Stimulated activated memory B cell treated with anti-CD40 and anti-IgM and Interleukin-4, amounts not matched to agents 10 μg/mL and 1 μg/mL and 100 μg/mL, for 72 hours (primary cell): Measurements from ENCODE around the gene SUPT3H.

Experiments used
- ATAC-seq: fragments of 150-1000 bp; cut with Tn5 transposase; 2 replicates; pipeline ENCODE4 v1.10.0; 2021
- H3K27ac Mint-ChIP-seq: one replicate; pipeline ENCODE4 v1.8.0; 2022; ENCODE audit warnings: mild to moderate bottlenecking, mixed read lengths
- H3K27me3 Mint-ChIP-seq: one replicate; pipeline ENCODE4 v1.8.0; 2022; ENCODE audit warnings: mixed read lengths
- H3K36me3 Mint-ChIP-seq: one replicate; pipeline ENCODE4 v1.8.0; 2022; ENCODE audit warnings: mixed read lengths
- H3K4me1 Mint-ChIP-seq: one replicate; pipeline ENCODE4 v1.8.0; 2022; ENCODE audit warnings: mixed read lengths
- H3K4me3 Mint-ChIP-seq: one replicate; pipeline ENCODE4 v1.8.0; 2022; ENCODE audit warnings: mild to moderate bottlenecking, moderate library complexity, mixed read lengths
- H3K9me3 Mint-ChIP-seq: one replicate; pipeline ENCODE4 v1.8.0; 2022; ENCODE audit warnings: mixed read lengths

Gene SUPT3H

GRCh38 chr6:44850312-44850711 lies 527.4 kb downstream of the SUPT3H start:
- H3K9me3 Mint-ChIP-seq, result no peaks in the 10 kb centered on the region

GRCh38 chr6:44849806-44850205 lies 527.9 kb downstream of the SUPT3H start:
- H3K27ac Mint-ChIP-seq, result no peak overlapping the region
- no peaks in the 10 kb centered on the region for H3K27me3 Mint-ChIP-seq
- no peaks in the 10 kb centered on the region for H3K36me3 Mint-ChIP-seq
- no peak overlapping the region for H3K4me3 Mint-ChIP-seq
- H3K4me1 Mint-ChIP-seq, result no peaks in the 10 kb centered on the region
- no peaks in the 10 kb centered on the region for H3K9me3 Mint-ChIP-seq
- no peak for ATAC-seq

More at GRCh38 chr6:44850312-44850711, 527.4 kb downstream of the SUPT3H start:
- H3K36me3 Mint-ChIP-seq, result no peaks in the 10 kb centered on the region
- no peak overlapping the region for H3K4me3 Mint-ChIP-seq
- no peak overlapping the region for H3K27ac Mint-ChIP-seq
- no peaks in the 10 kb centered on the region for H3K4me1 Mint-ChIP-seq
- ATAC-seq, result no peak
- H3K27me3 Mint-ChIP-seq, result no peaks in the 10 kb centered on the region

GRCh38 chr6:44843734-44844133 lies 534.0 kb downstream of the SUPT3H start:
- Mint-ChIP-seq H3K9me3 (no peaks in the 10 kb centered on the region), H3K27me3 (no peaks in the 10 kb centered on the region), H3K36me3 (peaks cover 12% of the 10 kb centered on the region), H3K27ac (no peak overlapping the region), H3K4me1 (no peaks in the 10 kb centered on the region), H3K4me3 (no peak overlapping the region)
- no peak for ATAC-seq

GRCh38 chr6:44842616-44843015 lies 535.1 kb downstream of the SUPT3H start:
- H3K9me3 Mint-ChIP-seq, result no peaks in the 10 kb centered on the region
- no peak overlapping the region for H3K27ac Mint-ChIP-seq
- H3K27me3 Mint-ChIP-seq, result no peaks in the 10 kb centered on the region
- no peak overlapping the region for H3K4me3 Mint-ChIP-seq
- peaks cover 12% of the 10 kb centered on the region for H3K36me3 Mint-ChIP-seq
- no peak for ATAC-seq
- H3K4me1 Mint-ChIP-seq, result no peaks in the 10 kb centered on the region

GRCh38 chr6:44841829-44842228 lies 535.9 kb downstream of the SUPT3H start:
- Mint-ChIP-seq H3K9me3 (no peaks in the 10 kb centered on the region), H3K4me3 (no peak overlapping the region), H3K36me3 (peaks cover 12% of the 10 kb centered on the region), H3K27ac (no peak overlapping the region), H3K4me1 (no peaks in the 10 kb centered on the region), H3K27me3 (no peaks in the 10 kb centered on the region)
- no peak for ATAC-seq

GRCh38 chr6:44837741-44838140 lies 540.0 kb downstream of the SUPT3H start:
- peaks cover 12% of the 10 kb centered on the region for H3K36me3 Mint-ChIP-seq
- no peak for ATAC-seq
- H3K4me1 Mint-ChIP-seq, result no peaks in the 10 kb centered on the region
- no peaks in the 10 kb centered on the region for H3K9me3 Mint-ChIP-seq
- H3K4me3 Mint-ChIP-seq, result no peak overlapping the region
- H3K27me3 Mint-ChIP-seq, result no peaks in the 10 kb centered on the region
- H3K27ac Mint-ChIP-seq, result no peak overlapping the region

GRCh38 chr6:44837255-44837654 lies 540.5 kb downstream of the SUPT3H start:
- Mint-ChIP-seq H3K4me3 (no peak overlapping the region), H3K36me3 (peaks cover 12% of the 10 kb centered on the region), H3K27ac (no peak overlapping the region), H3K27me3 (no peaks in the 10 kb centered on the region), H3K9me3 (no peaks in the 10 kb centered on the region), H3K4me1 (no peaks in the 10 kb centered on the region)
- no peak for ATAC-seq

- H3K27me3 Mint-ChIP-seq, result no peaks in the 10 kb centered on the region
- ATAC-seq, result no peak
- peaks cover 6% of the 10 kb centered on the region for H3K4me1 Mint-ChIP-seq
- no peaks in the 10 kb centered on the region for H3K9me3 Mint-ChIP-seq
- no peak overlapping the region for H3K4me3 Mint-ChIP-seq
- H3K27ac Mint-ChIP-seq, result no peak overlapping the region
- H3K36me3 Mint-ChIP-seq, result peaks cover 6% of the 10 kb centered on the region
These were observed 544.5 kb downstream of the SUPT3H start for GRCh38 chr6:44833248-44833647.

- H3K9me3 Mint-ChIP-seq, result no peaks in the 10 kb centered on the region
- ATAC-seq, result no peak
- H3K27me3 Mint-ChIP-seq, result no peaks in the 10 kb centered on the region
- peaks cover 8% of the 10 kb centered on the region for H3K36me3 Mint-ChIP-seq
- H3K4me1 Mint-ChIP-seq, result peaks cover 6% of the 10 kb centered on the region
- H3K27ac Mint-ChIP-seq, result no peak overlapping the region
- no peak overlapping the region for H3K4me3 Mint-ChIP-seq
These were observed 546.6 kb downstream of the SUPT3H start for GRCh38 chr6:44831002-44831610.

- Mint-ChIP-seq H3K4me3 (no peak overlapping the region), H3K9me3 (no peaks in the 10 kb centered on the region), H3K27me3 (no peaks in the 10 kb centered on the region), H3K36me3 (peaks cover 13% of the 10 kb centered on the region), H3K27ac (no peak overlapping the region), H3K4me1 (peaks cover 6% of the 10 kb centered on the region)
- ATAC-seq, result no peak
These were observed 547.9 kb downstream of the SUPT3H start for GRCh38 chr6:44829836-44830235.

GRCh38 chr6:44828780-44829179 lies 549.0 kb downstream of the SUPT3H start:
- Mint-ChIP-seq H3K36me3 (peaks cover 13% of the 10 kb centered on the region), H3K9me3 (no peaks in the 10 kb centered on the region), H3K27ac (no peak overlapping the region), H3K27me3 (no peaks in the 10 kb centered on the region), H3K4me3 (no peak overlapping the region), H3K4me1 (peaks cover 6% of the 10 kb centered on the region)
- ATAC-seq, result no peak

GRCh38 chr6:44826025-44826676 lies 551.6 kb downstream of the SUPT3H start:
- no peak overlapping the region for H3K27ac Mint-ChIP-seq
- H3K4me3 Mint-ChIP-seq, result no peak overlapping the region
- no peaks in the 10 kb centered on the region for H3K27me3 Mint-ChIP-seq
- H3K36me3 Mint-ChIP-seq, result peaks cover 13% of the 10 kb centered on the region
- H3K4me1 Mint-ChIP-seq, result peaks cover 6% of the 10 kb centered on the region
- H3K9me3 Mint-ChIP-seq, result no peaks in the 10 kb centered on the region
- no peak for ATAC-seq

- no peak overlapping the region for H3K4me3 Mint-ChIP-seq
- H3K36me3 Mint-ChIP-seq, result peaks cover 13% of the 10 kb centered on the region
- H3K27me3 Mint-ChIP-seq, result no peaks in the 10 kb centered on the region
- peaks cover 6% of the 10 kb centered on the region for H3K4me1 Mint-ChIP-seq
- H3K27ac Mint-ChIP-seq, result no peak overlapping the region
- no peak for ATAC-seq
- no peaks in the 10 kb centered on the region for H3K9me3 Mint-ChIP-seq
These were observed 552.5 kb downstream of the SUPT3H start for GRCh38 chr6:44825273-44825672.

- no peak overlapping the region for H3K4me3 Mint-ChIP-seq
- no peaks in the 10 kb centered on the region for H3K27me3 Mint-ChIP-seq
- peaks cover 13% of the 10 kb centered on the region for H3K36me3 Mint-ChIP-seq
- ATAC-seq, result no peak
- H3K9me3 Mint-ChIP-seq, result no peaks in the 10 kb centered on the region
- peaks cover 6% of the 10 kb centered on the region for H3K4me1 Mint-ChIP-seq
- no peak overlapping the region for H3K27ac Mint-ChIP-seq
These were observed 553.2 kb downstream of the SUPT3H start for GRCh38 chr6:44824567-44824966.

- no peaks in the 10 kb centered on the region for H3K4me1 Mint-ChIP-seq
- H3K9me3 Mint-ChIP-seq, result no peaks in the 10 kb centered on the region
- H3K27ac Mint-ChIP-seq, result no peak overlapping the region
- H3K4me3 Mint-ChIP-seq, result no peak overlapping the region
- ATAC-seq, result no peak
- H3K27me3 Mint-ChIP-seq, result no peaks in the 10 kb centered on the region
- H3K36me3 Mint-ChIP-seq, result peaks cover 2% of the 10 kb centered on the region
These were observed 557.0 kb downstream of the SUPT3H start for GRCh38 chr6:44820759-44821158.

- H3K27ac Mint-ChIP-seq, result no peak overlapping the region
- H3K4me1 Mint-ChIP-seq, result no peaks in the 10 kb centered on the region
- no peak overlapping the region for H3K4me3 Mint-ChIP-seq
- H3K27me3 Mint-ChIP-seq, result no peaks in the 10 kb centered on the region
- no peaks in the 10 kb centered on the region for H3K36me3 Mint-ChIP-seq
- ATAC-seq, result no peak
- H3K9me3 Mint-ChIP-seq, result no peaks in the 10 kb centered on the region
These were observed 557.4 kb downstream of the SUPT3H start for GRCh38 chr6:44820321-44820720.
